GM18511 (cell line): ENCODE results near the gene CELF5.
"Not testable (repeated sequence)": the region's sequence is repeated elsewhere in the genome, so short reads cannot be mapped to it uniquely, and the experiment has no call there.

Source experiments
- ATAC-seq: cut with Tn5 transposase; IDR thresholded peaks from one replicate; pipeline ENCODE4 v1.9.1; 2021; ENCODE audit warnings: mild to moderate bottlenecking, moderate library complexity; ENCODE audit not compliant: unreplicated experiment

Gene CELF5

GRCh38 chr19:3338541-3339181, 114.2 kb downstream of the CELF5 start:
- ATAC-seq: no peak

GRCh38 chr19:3340340-3340739, 115.9 kb downstream of the CELF5 start:
- no peak for ATAC-seq

GRCh38 chr19:3342246-3342645, 117.8 kb downstream of the CELF5 start:
- no peak for ATAC-seq

- not testable (repeated sequence) for ATAC-seq
Measured at GRCh38 chr19:3342962-3343361, 118.5 kb downstream of the CELF5 start.

- no peak for ATAC-seq
Measured at GRCh38 chr19:3343619-3344502, 119.4 kb downstream of the CELF5 start.

GRCh38 chr19:3344608-3345598, 120.4 kb downstream of the CELF5 start:
- ATAC-seq: no peak

GRCh38 chr19:3345850-3346460, 121.5 kb downstream of the CELF5 start:
- ATAC-seq: no peak
